Left ventricle myocardium inferior (tissue), 1 donor: ENCODE measurements around the gene BSPRY. TPM values are rescaled to one million over a fixed set of nuclear protein-coding genes. Genes with fewer than 3 reads are reported as not detected.
A peak's percentile ranks its signal among the peaks of the same experiment; 100 is the strongest.
"Not testable (repeated sequence)": the region's sequence is repeated elsewhere in the genome, so short reads cannot be mapped to it uniquely, and the experiment has no call there.

ENCODE experiments used
- DNase-seq: peaks from one replicate; pipeline ENCODE4 v3.0.0-alpha.2; 2020
- H3K27ac ChIP-seq: fragments of 200-600 bp; replicated peaks from 2 replicates; pipeline ENCODE4 v1.8.0; 2021
- H3K27me3 ChIP-seq: fragments of 200-600 bp; 2 replicates; pipeline ENCODE4 v1.8.0; 2021; ENCODE audit warnings: low read depth
- H3K36me3 ChIP-seq: fragments of 200-600 bp; 2 replicates; pipeline ENCODE4 v1.8.0; 2021
- H3K4me1 ChIP-seq: fragments of 200-600 bp; 2 replicates; pipeline ENCODE4 v1.8.0; 2021
- H3K4me3 ChIP-seq: fragments of 200-600 bp; 2 replicates; pipeline ENCODE4 v1.8.0; 2021; ENCODE audit warnings: mild to moderate bottlenecking, moderate library complexity
- H3K9me3 ChIP-seq: fragments of 200-600 bp; replicated peaks from 2 replicates; pipeline ENCODE4 v1.8.0; 2021
- intact Hi-C: fragments of 100-400 bp; cut with micrococcal nuclease; formaldehyde crosslinking; loops from one replicate; pipeline ENCODE4 v1.11.0; 2022
- total RNA-seq: library from RNA; stranded (reverse); fragmentation: NEBNext Ultra II Directional; extraction: Animal tissue kit (Norgen Biotek cat#: 25700); gene quantifications from one replicate; pipeline ENCODE4 v1.2.1, GENCODE V29; 2021
- TF ChIP-seq, protein P1 (sequence below): fragments of 200-600 bp; IDR thresholded peaks from 2 replicates; pipeline ENCODE4 v1.8.0; 2021; ENCODE audit warnings: antibody characterized with exemption, mild to moderate bottlenecking, borderline replicate concordance
- donor health status: DM: no; HTN: yes; CAD: no; lungs with severe emphysema.

Gene BSPRY
- total RNA-seq, 1 donor from 2014 or later = 0.25 TPM

DNA sequence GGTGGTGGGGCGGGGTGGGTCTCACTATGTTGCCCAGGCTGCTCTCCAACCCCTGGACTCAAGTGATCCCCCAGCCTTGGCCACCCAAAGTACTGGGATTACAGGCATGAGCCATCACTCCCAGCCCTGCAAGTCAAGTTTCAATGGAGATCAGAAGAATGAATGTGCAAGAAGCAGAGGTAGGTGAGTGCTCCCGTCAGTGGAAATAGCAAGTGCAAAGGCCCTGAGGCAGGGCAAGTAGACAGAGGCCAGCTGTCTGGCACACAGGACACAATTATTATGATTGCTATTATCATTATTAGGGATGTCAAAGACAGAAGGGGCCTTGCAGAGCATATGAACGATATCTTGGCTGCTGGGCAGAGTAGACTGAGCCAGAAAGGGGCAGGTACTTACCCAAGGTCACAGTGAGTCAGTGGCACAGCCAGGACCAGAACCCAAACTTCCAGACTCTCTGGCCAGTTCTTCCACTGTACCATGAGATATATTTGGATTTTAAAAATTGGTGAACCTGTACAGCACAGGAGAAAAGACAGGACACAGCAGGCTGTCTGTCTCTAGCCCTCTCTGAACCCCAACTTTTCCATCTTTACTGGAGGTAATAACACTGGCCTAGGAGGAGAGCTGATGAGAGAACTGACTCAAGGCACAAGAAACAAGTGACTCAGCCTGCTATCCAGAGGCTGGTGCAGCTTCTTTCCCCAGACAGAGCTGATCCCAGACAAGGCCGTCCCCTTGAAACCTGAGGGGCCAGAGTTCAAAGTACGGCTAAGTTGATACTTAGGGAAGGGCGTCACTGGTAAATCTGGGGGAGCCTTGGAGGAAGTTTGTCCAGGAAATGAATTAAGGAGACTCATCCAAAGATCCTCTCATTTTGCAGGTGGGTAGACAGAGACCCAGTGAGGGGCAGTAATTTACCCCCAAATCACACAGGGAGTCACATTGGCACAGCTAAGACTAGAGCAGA, 26.0 kb downstream of the BSPRY start:
- peak overlapping the region; percentile 76 for H3K4me3 ChIP-seq
- no peak overlapping the region for H3K27ac ChIP-seq
- TF ChIP-seq, protein P1, sequence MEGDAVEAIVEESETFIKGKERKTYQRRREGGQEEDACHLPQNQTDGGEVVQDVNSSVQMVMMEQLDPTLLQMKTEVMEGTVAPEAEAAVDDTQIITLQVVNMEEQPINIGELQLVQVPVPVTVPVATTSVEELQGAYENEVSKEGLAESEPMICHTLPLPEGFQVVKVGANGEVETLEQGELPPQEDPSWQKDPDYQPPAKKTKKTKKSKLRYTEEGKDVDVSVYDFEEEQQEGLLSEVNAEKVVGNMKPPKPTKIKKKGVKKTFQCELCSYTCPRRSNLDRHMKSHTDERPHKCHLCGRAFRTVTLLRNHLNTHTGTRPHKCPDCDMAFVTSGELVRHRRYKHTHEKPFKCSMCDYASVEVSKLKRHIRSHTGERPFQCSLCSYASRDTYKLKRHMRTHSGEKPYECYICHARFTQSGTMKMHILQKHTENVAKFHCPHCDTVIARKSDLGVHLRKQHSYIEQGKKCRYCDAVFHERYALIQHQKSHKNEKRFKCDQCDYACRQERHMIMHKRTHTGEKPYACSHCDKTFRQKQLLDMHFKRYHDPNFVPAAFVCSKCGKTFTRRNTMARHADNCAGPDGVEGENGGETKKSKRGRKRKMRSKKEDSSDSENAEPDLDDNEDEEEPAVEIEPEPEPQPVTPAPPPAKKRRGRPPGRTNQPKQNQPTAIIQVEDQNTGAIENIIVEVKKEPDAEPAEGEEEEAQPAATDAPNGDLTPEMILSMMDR = no peak
- peaks cover 9% of the 10 kb centered on the region for H3K27me3 ChIP-seq
- peaks cover 15% of the 10 kb centered on the region for H3K4me1 ChIP-seq
- intact Hi-C loops = no loop called here
- H3K9me3 ChIP-seq = no peaks in the 10 kb centered on the region
- no peak for DNase-seq
- H3K36me3 ChIP-seq = peaks cover 21% of the 10 kb centered on the region

DNA sequence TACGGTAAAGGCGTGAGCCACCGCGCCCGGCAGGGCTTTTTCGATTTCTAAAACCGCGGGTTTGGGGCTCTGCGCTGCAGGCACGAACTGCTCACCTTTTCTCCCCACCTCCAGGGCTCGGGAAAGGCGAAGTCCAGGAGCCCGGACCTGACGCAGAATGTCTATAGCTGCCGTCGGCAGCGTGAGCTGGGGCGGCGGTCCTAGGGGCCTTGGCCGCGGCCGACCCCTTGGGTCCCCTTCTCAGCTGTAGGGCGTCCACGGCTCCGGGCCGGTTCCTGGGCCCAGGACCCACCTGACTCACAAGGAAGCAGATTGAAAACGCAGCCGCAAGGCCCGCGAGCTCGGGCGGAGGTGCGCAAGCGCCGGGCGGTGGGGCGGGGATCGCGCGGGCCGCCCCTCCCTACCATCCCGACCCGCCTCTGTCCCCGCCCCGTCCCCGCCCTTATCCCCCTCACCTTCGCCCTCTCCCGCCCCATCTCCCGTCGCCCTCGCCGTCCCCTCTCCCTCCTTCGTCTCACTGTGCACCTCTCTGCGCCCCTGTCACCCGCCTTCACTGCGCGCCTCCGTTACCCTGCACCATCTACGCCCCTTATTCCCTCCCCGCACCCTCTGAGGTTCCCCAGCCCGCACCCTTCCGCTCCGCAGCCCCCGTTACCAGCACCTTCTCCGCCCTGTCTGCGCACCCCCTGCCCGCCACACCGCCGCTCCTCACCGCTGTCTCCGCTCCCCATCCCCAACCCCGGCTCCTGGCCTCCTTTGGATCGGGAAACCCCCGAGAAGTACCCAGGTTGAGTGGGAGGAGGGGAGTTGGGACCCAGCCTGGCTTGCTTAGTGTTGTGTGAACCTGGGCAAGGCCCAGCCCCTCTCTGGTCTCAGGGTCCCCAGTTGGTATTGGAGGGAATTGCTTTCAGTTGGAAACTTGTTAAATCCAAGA, 27.6 kb downstream of the BSPRY start, which contains the start of gene HDHD3:
TSS of gene HDHD3 (minus strand) at position 353 of the 934 bp plus-strand sequence. CDS start 2,632 bp downstream, outside the sequence.
- Histone ChIP-seq H3K27me3 (peaks cover 9% of the 10 kb centered on the region), H3K27ac (peak within 1 kb of the TSS; percentile 70), H3K4me3 (peak within 1 kb of the TSS; percentile 76), H3K4me1 (peaks cover 15% of the 10 kb centered on the region), H3K36me3 (peaks cover 21% of the 10 kb centered on the region), H3K9me3 (no peaks in the 10 kb centered on the region)
- TF ChIP-seq, protein P1 = no peak
- intact Hi-C loops = no loop called here
- DNase-seq = peak; percentile 51

DNA sequence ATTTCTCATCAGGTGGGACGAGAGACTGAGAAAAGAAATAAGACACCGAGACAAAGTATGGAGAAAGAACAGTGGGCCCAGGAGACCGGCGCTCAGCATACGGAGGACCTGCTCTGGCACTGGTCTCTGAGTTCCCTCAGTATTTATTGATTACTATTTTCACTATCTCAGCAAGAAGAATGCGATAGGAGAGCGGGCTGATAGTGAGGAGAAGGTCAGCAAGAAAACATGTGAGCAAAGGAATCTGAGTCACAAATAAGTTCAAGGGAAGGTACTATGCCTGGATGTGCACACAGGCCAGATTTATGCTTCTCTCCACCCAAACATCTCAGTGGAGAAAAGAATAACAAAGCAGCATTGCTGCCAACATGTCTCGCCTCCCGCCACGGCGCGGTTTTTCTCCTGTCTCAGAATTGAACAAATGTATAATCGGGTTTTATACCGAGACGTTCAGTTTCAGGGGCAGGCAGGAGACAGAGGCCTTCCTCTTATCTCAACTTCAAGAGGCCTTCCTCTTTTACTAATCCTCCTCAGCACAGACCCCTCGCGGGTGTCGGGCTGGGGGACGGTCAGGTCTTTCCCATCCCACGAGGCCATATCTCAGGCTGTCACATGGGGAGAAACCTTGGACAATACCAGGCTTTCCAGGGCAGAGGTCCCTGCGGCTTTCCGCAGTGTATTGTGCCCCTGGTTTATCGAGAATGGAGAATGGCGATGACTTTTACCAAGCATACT, 29.9 kb downstream of the BSPRY start:
- intact Hi-C loops, H3K4me3 ChIP-seq, H3K36me3 ChIP-seq, DNase-seq, H3K9me3 ChIP-seq, H3K27me3 ChIP-seq, H3K27ac ChIP-seq: not testable (repeated sequence)
- H3K4me1 ChIP-seq = peaks cover 15% of the 10 kb centered on the region

DNA sequence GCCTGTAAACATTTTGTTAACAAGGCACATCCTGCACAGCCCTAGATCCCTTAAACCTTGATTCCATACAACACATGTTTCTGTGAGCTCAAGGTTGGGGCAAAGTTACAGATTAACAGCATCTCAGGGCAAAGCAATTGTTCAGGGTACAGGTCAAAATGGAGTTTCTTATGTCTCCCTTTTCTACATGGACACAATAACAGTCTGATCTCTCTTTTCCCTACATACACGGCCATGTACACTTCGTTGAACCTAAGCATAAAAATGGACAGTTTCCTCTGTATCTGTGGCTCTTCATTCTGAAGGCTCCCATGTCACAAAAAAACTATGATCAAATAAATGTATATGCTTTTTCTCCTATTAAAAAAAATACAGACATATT, 30.5 kb downstream of the BSPRY start:
- H3K9me3 ChIP-seq, intact Hi-C loops: not testable (repeated sequence)

DNA sequence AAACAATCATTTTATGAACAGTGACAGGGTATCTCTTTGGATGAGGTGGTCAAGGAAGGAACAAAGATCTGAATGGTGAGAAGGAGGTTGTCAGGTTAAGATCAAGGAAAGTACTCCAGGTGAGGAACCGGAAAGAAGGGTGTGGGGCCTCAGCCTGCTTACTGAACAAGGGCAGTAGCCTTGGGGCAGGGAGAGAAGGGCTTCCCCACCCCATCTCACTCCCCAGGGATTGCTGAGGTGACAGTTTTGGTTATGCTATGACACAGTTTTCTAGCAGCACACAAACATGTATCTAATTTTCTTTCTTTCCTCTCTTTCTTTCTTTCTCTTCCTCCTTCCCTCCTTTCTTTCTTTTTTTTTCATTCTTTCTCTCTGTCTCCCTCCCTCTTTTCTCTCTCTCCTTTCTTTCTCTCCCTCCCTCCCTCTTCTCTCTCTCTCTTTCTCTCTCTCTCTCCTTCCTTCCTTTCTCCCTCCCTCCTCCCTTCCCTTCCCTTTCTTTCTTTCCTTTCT, 31.6 kb downstream of the BSPRY start:
- Histone ChIP-seq H3K4me3 (no peak overlapping the region), H3K4me1 (peaks cover 8% of the 10 kb centered on the region), H3K9me3 (no peaks in the 10 kb centered on the region), H3K27ac (no peak overlapping the region), H3K36me3 (no peaks in the 10 kb centered on the region), H3K27me3 (no peaks in the 10 kb centered on the region)
- DNase-seq = no peak
- intact Hi-C loops = no loop called here
- TF ChIP-seq, protein P1 = no peak

More for the DNA sequence above, 30.5 kb downstream of the BSPRY start:
- peaks cover 15% of the 10 kb centered on the region for H3K4me1 ChIP-seq
- not testable (repeated sequence) for H3K36me3 ChIP-seq, H3K27me3 ChIP-seq, H3K27ac ChIP-seq, H3K4me3 ChIP-seq, DNase-seq

DNA sequence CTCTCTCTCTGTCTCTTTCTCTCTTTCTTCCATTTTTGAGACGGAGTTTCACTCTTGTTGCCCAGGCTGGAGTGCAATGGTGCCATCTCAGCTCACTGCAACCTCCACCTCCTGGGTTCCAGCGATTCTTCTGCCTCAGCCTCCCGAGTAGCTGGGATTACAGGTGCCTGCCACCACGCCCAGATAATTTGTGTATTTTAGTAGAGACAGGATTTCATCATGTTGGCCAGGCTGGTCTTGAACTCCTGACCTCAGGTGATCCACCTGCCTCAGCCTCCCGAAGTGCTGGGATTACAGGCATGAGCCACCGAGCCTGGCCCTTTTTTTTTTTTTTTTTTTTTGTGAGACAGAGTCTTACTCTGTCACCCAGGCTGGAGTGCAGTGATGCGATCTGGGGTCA, 32.1 kb downstream of the BSPRY start:
- DNase-seq, intact Hi-C loops, H3K4me3 ChIP-seq, H3K27me3 ChIP-seq, H3K4me1 ChIP-seq, H3K27ac ChIP-seq, H3K36me3 ChIP-seq, H3K9me3 ChIP-seq: not testable (repeated sequence)
